Fibroblast of the aortic adventitia (primary cell): ENCODE data around the gene PMIS2. TPM values are rescaled to one million over a fixed set of nuclear protein-coding genes. Genes with fewer than 3 reads are reported as not detected.

ENCODE experiments used
- DNase-seq: peaks from one replicate; pipeline ENCODE4 v3.0.0-alpha.2; 2010; ENCODE audit warnings: low read depth
- H3K4me3 ChIP-seq: 2 replicates; pipeline ENCODE4 v1.5.1; 2011; ENCODE audit warnings: low read depth, mild to moderate bottlenecking, control low read depth, low read length, moderate library complexity
- total RNA-seq: library from RNA; depleted of rRNA; stranded (reverse); fragments of >200 nt; gene quantifications from 2 replicates; pipeline ENCODE4 v1.2.3, GENCODE V29; 2012; ENCODE audit warnings: low replicate concordance
- TF ChIP-seq, protein P1 (sequence below): IDR thresholded peaks from 2 replicates; pipeline ENCODE4 v1.5.1; 2011; ENCODE audit warnings: mild to moderate bottlenecking, low read length, control low read depth, inconsistent platforms; ENCODE audit not compliant: insufficient read depth

PMIS2 gene
- total RNA-seq, 1 donor: not detected

GRCh38 chr19:35628565-35629331, 42.8 kb downstream of the PMIS2 start, which contains the start of gene RBM42:
TSS of gene RBM42 (plus strand) at chr19:35629036. CDS start at chr19:35629154, 118 bp downstream.
- TF ChIP-seq, protein P1, sequence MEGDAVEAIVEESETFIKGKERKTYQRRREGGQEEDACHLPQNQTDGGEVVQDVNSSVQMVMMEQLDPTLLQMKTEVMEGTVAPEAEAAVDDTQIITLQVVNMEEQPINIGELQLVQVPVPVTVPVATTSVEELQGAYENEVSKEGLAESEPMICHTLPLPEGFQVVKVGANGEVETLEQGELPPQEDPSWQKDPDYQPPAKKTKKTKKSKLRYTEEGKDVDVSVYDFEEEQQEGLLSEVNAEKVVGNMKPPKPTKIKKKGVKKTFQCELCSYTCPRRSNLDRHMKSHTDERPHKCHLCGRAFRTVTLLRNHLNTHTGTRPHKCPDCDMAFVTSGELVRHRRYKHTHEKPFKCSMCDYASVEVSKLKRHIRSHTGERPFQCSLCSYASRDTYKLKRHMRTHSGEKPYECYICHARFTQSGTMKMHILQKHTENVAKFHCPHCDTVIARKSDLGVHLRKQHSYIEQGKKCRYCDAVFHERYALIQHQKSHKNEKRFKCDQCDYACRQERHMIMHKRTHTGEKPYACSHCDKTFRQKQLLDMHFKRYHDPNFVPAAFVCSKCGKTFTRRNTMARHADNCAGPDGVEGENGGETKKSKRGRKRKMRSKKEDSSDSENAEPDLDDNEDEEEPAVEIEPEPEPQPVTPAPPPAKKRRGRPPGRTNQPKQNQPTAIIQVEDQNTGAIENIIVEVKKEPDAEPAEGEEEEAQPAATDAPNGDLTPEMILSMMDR: no peak
- peak; percentile 99 for DNase-seq
- H3K4me3 ChIP-seq: peak within 1 kb of the TSS; percentile 98

DNA sequence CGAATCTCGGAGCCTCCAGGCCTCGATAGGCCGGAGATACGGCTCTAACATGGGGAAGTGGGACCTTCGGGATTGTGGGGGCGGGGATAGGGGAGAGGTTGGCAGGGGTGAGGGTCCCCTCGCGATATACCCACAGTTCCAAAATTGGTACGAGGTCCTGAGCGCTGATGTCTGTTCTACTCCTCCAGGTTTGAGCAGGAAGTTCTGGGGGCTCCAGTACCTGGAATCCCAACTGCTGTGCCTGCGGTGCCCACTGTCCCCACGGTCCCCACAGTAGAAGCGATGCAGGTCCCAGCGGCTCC, 43.3 kb downstream of the PMIS2 start:
- TF ChIP-seq, protein P1: no peak
- no peak for DNase-seq
- peak overlapping the region; percentile 98 for H3K4me3 ChIP-seq

- DNase-seq: no peak
- TF ChIP-seq, protein P1: no peak
- no peak overlapping the region for H3K4me3 ChIP-seq
Observed at GRCh38 chr19:35633727-35634440, 47.9 kb downstream of the PMIS2 start.

GRCh38 chr19:35636651-35637050, 50.7 kb downstream of the PMIS2 start:
- TF ChIP-seq, protein P1: no peak
- H3K4me3 ChIP-seq: no peak overlapping the region
- no peak for DNase-seq

Other genes with a start within 250 kb of the PMIS2 start
- gene FFAR1, start 238.3 kb upstream of the PMIS2 start, total RNA-seq: not detected in 2 replicates
- not detected in 2 replicates for gene FFAR3, start 227.7 kb upstream of the PMIS2 start, total RNA-seq
- gene GPR42, start 215.1 kb upstream of the PMIS2 start, total RNA-seq: not detected in 2 replicates
- not detected in 2 replicates for gene FFAR2, start 137.9 kb upstream of the PMIS2 start, total RNA-seq
- gene KRTDAP, start 95.7 kb upstream of the PMIS2 start, total RNA-seq: not detected in 2 replicates
- gene DMKN, start 72.5 kb upstream of the PMIS2 start, total RNA-seq: 11.4 and 63.0 TPM in 2 replicates
- gene SBSN, start 57.9 kb upstream of the PMIS2 start, total RNA-seq: 4.1 and 13.2 TPM in 2 replicates
- not detected in 2 replicates for gene GAPDHS, start 52.7 kb upstream of the PMIS2 start, total RNA-seq
- gene TMEM147, start 40.5 kb upstream of the PMIS2 start, total RNA-seq: 25.0 and 63.7 TPM in 2 replicates
- gene ATP4A, start 22.5 kb upstream of the PMIS2 start, total RNA-seq: not detected in 2 replicates
- gene HAUS5, start 26.6 kb downstream of the PMIS2 start, total RNA-seq: 5.7 and 9.9 TPM in 2 replicates
- 43.0 and 65.2 TPM in 2 replicates for gene RBM42, start 42.9 kb downstream of the PMIS2 start, total RNA-seq
- 0.81 and 1.6 TPM in 2 replicates for gene ETV2, start 55.6 kb downstream of the PMIS2 start, total RNA-seq
- gene COX6B1, start 62.1 kb downstream of the PMIS2 start, total RNA-seq: 104 and 327 TPM in 2 replicates
- gene UPK1A, start 80.3 kb downstream of the PMIS2 start, total RNA-seq: not detected in 2 replicates
- not detected in 2 replicates for gene ZBTB32, start 118.4 kb downstream of the PMIS2 start, total RNA-seq
- gene KMT2B, start 131.8 kb downstream of the PMIS2 start, total RNA-seq: 6.8 and 14.9 TPM in 2 replicates
- gene IGFLR1, start 156.3 kb downstream of the PMIS2 start, total RNA-seq: 1.3 and 1.9 TPM in 2 replicates
- 5.8 and 7.1 TPM in 2 replicates for gene U2AF1L4, start 159.2 kb downstream of the PMIS2 start, total RNA-seq
- gene PSENEN, start 159.5 kb downstream of the PMIS2 start, total RNA-seq: 14.7 and 19.5 TPM in 2 replicates
- gene LIN37, start 162.4 kb downstream of the PMIS2 start, total RNA-seq: 5.4 and 15.3 TPM in 2 replicates
- 297 and 713 TPM in 2 replicates for gene HSPB6, start 170.9 kb downstream of the PMIS2 start, total RNA-seq
- gene PROSER3, start 172.0 kb downstream of the PMIS2 start, total RNA-seq: 4.5 and 10.8 TPM in 2 replicates
- gene ARHGAP33, start 189.4 kb downstream of the PMIS2 start, total RNA-seq: 5.3 and 7.4 TPM in 2 replicates
- gene PRODH2, start 226.7 kb downstream of the PMIS2 start, total RNA-seq: not detected in 2 replicates